Loucy (cell line): ENCODE data around the gene ARHGAP26.

Experiments
- H2AFZ ChIP-seq: fragments of 200-600 bp; sonication (generic); 2 replicates; pipeline ENCODE4 v1.6.0; 2016; ENCODE audit warnings: antibody characterized with exemption, mild to moderate bottlenecking, low read length, moderate library complexity
- H3F3A ChIP-seq: fragments of 200-600 bp; 2 replicates; pipeline ENCODE4 v1.6.0; 2016; ENCODE audit warnings: antibody characterized with exemption, low read depth, mild to moderate bottlenecking
- H3K27me3 ChIP-seq: fragments of 200-600 bp; sonication (generic); 2 replicates; pipeline ENCODE4 v1.6.1; 2014; ENCODE audit warnings: low read length, mild to moderate bottlenecking; ENCODE audit not compliant: insufficient read depth, poor library complexity, severe bottlenecking
- H3K36me3 ChIP-seq: fragments of 200-600 bp; sonication (generic); 2 replicates; pipeline ENCODE4 v1.6.1; 2016; ENCODE audit warnings: low read length; ENCODE audit not compliant: insufficient read depth
- H3K4me1 ChIP-seq: fragments of 200-600 bp; sonication (generic); 2 replicates; pipeline ENCODE4 v1.5.1; 2014; ENCODE audit warnings: low read length, mild to moderate bottlenecking; ENCODE audit not compliant: insufficient read depth, poor library complexity, severe bottlenecking
- H3K4me2 ChIP-seq: fragments of 200-600 bp; sonication (generic); 2 replicates; pipeline ENCODE4 v1.6.0; 2014; ENCODE audit warnings: antibody characterized with exemption, low read length, low read depth, mild to moderate bottlenecking; ENCODE audit not compliant: poor library complexity, severe bottlenecking
- H3K4me3 ChIP-seq: fragments of 200-600 bp; sonication (generic); 2 replicates; pipeline ENCODE4 v1.5.1; 2014; ENCODE audit warnings: low read length, mild to moderate bottlenecking, mixed read lengths; ENCODE audit not compliant: poor library complexity, severe bottlenecking
- H3K79me2 ChIP-seq: fragments of 200-600 bp; sonication (generic); 2 replicates; pipeline ENCODE4 v1.6.1; 2014; ENCODE audit warnings: low read length; ENCODE audit not compliant: insufficient read depth
- H3K9ac ChIP-seq: fragments of 200-600 bp; sonication (generic); 2 replicates; pipeline ENCODE4 v1.6.0; 2014; ENCODE audit warnings: mild to moderate bottlenecking, low read depth, low read length, moderate library complexity; ENCODE audit not compliant: poor library complexity, severe bottlenecking
- H3K9me2 ChIP-seq: fragments of 200-600 bp; sonication (generic); replicated peaks from 2 replicates; pipeline ENCODE4 v1.6.1; 2016; ENCODE audit warnings: low read depth, low read length, mixed read lengths
- H3K9me3 ChIP-seq: fragments of 200-600 bp; sonication (generic); 2 replicates; pipeline ENCODE4 v1.6.1; 2014; ENCODE audit warnings: mild to moderate bottlenecking, antibody characterized with exemption, low read length, low read depth; ENCODE audit not compliant: insufficient read depth
- H4K20me1 ChIP-seq: fragments of 200-600 bp; sonication (generic); 2 replicates; pipeline ENCODE4 v1.6.0; 2014; ENCODE audit warnings: antibody characterized with exemption, low read length, mild to moderate bottlenecking; ENCODE audit not compliant: insufficient read depth, poor library complexity, severe bottlenecking
- CTCF ChIP-seq: fragments of 200-600 bp; sonication (generic); conservative IDR thresholded peaks from 2 replicates; pipeline ENCODE4 v1.5.1; 2014; ENCODE audit warnings: mild to moderate bottlenecking, antibody characterized with exemption, low read length
- EZH2phosphoT487 ChIP-seq: fragments of 200-600 bp; IDR thresholded peaks from 2 replicates; pipeline ENCODE4 v1.6.1; 2018; ENCODE audit warnings: antibody characterized with exemption, mild to moderate bottlenecking, moderate library complexity, borderline replicate concordance

Gene ARHGAP26

GRCh38 chr5:142811866-142812557 lies 41.8 kb downstream of the ARHGAP26 start:
- H3K27me3 ChIP-seq, result no peaks in the 10 kb centered on the region
- H2AFZ ChIP-seq, result no peak overlapping the region
- no peaks in the 10 kb centered on the region for H3K9me2 ChIP-seq
- no peaks in the 10 kb centered on the region for H3K9me3 ChIP-seq
- H3K9ac ChIP-seq, result no peak overlapping the region
- H3K4me3 ChIP-seq, result no peak overlapping the region
- no peak overlapping the region for H3K4me2 ChIP-seq
- no peaks in the 10 kb centered on the region for H3F3A ChIP-seq
- peaks cover 19% of the 10 kb centered on the region for H3K79me2 ChIP-seq
- H4K20me1 ChIP-seq, result no peaks in the 10 kb centered on the region
- no peaks in the 10 kb centered on the region for H3K36me3 ChIP-seq
- TF ChIP-seq EZH2phosphoT487, result no peak
- peaks cover 38% of the 10 kb centered on the region for H3K4me1 ChIP-seq

GRCh38 chr5:142813220-142813619 lies 43.0 kb downstream of the ARHGAP26 start:
- Histone ChIP-seq H3K27me3 (no peaks in the 10 kb centered on the region), H3K9me3 (no peaks in the 10 kb centered on the region), H3K9me2 (no peaks in the 10 kb centered on the region), H4K20me1 (no peaks in the 10 kb centered on the region), H3K4me1 (peaks cover 31% of the 10 kb centered on the region), H3K4me3 (no peak overlapping the region), H3K79me2 (peaks cover 17% of the 10 kb centered on the region), H3K4me2 (no peak overlapping the region), H2AFZ (no peak overlapping the region), H3K36me3 (no peaks in the 10 kb centered on the region), H3K9ac (no peak overlapping the region), H3F3A (no peaks in the 10 kb centered on the region)
- no peak for TF ChIP-seq EZH2phosphoT487
- no peak for TF ChIP-seq CTCF

- Histone ChIP-seq H3K4me1 (peaks cover 24% of the 10 kb centered on the region), H3K79me2 (peaks cover 17% of the 10 kb centered on the region), H3K36me3 (no peaks in the 10 kb centered on the region), H3K4me2 (no peak overlapping the region), H4K20me1 (no peaks in the 10 kb centered on the region), H3K9ac (no peak overlapping the region), H3K9me2 (no peaks in the 10 kb centered on the region), H2AFZ (no peak overlapping the region), H3F3A (no peaks in the 10 kb centered on the region), H3K27me3 (no peaks in the 10 kb centered on the region), H3K4me3 (no peak overlapping the region), H3K9me3 (no peaks in the 10 kb centered on the region)
- TF ChIP-seq CTCF, result no peak
- TF ChIP-seq EZH2phosphoT487, result no peak
Measured at GRCh38 chr5:142814122-142814521, 43.9 kb downstream of the ARHGAP26 start.

- H3F3A ChIP-seq, result no peaks in the 10 kb centered on the region
- H3K79me2 ChIP-seq, result peaks cover 9% of the 10 kb centered on the region
- H2AFZ ChIP-seq, result no peak overlapping the region
- no peaks in the 10 kb centered on the region for H3K27me3 ChIP-seq
- H3K9me2 ChIP-seq, result no peaks in the 10 kb centered on the region
- H3K4me2 ChIP-seq, result no peak overlapping the region
- H4K20me1 ChIP-seq, result no peaks in the 10 kb centered on the region
- no peak overlapping the region for H3K4me3 ChIP-seq
- H3K36me3 ChIP-seq, result no peaks in the 10 kb centered on the region
- H3K9ac ChIP-seq, result no peak overlapping the region
- H3K9me3 ChIP-seq, result no peaks in the 10 kb centered on the region
- no peak for TF ChIP-seq EZH2phosphoT487
- no peak for TF ChIP-seq CTCF
- H3K4me1 ChIP-seq, result peaks cover 11% of the 10 kb centered on the region
Measured at GRCh38 chr5:142815469-142815868, 45.3 kb downstream of the ARHGAP26 start.
